Middle frontal gyrus (tissue), 1 donor: ENCODE results near the gene FGF14.

Source experiments
- DNase-seq: peaks from one replicate; pipeline ENCODE4 v3.0.0-alpha.2; 2015; ENCODE audit warnings: low spot score; ENCODE audit errors: extremely low spot score

Gene FGF14

GRCh38 chr13:102310691-102311418, 91.0 kb downstream of the FGF14 start:
- no peak for DNase-seq

- no peak for DNase-seq
Measured at GRCh38 chr13:102309110-102309509, 92.7 kb downstream of the FGF14 start.

- DNase-seq = no peak
Measured at GRCh38 chr13:102302534-102302933, 99.3 kb downstream of the FGF14 start.

GRCh38 chr13:102300379-102300778, 101.5 kb downstream of the FGF14 start:
- no peak for DNase-seq

- no peak for DNase-seq
Measured at GRCh38 chr13:102299366-102299765, 102.5 kb downstream of the FGF14 start.

- no peak for DNase-seq
Measured at GRCh38 chr13:102298051-102298450, 103.8 kb downstream of the FGF14 start.

- DNase-seq = no peak
Measured at GRCh38 chr13:102295316-102296048, 106.4 kb downstream of the FGF14 start.

GRCh38 chr13:102294407-102295018, 107.3 kb downstream of the FGF14 start:
- DNase-seq = no peak

GRCh38 chr13:102293723-102294122, 108.1 kb downstream of the FGF14 start:
- no peak for DNase-seq

- DNase-seq = no peak
Measured at GRCh38 chr13:102291587-102292218, 110.1 kb downstream of the FGF14 start.

GRCh38 chr13:102289606-102290005, 112.2 kb downstream of the FGF14 start:
- DNase-seq = no peak

GRCh38 chr13:102286326-102286725, 115.5 kb downstream of the FGF14 start:
- DNase-seq = no peak

GRCh38 chr13:102280366-102280765, 121.5 kb downstream of the FGF14 start:
- DNase-seq = no peak

- no peak for DNase-seq
Measured at GRCh38 chr13:102277286-102277685, 124.6 kb downstream of the FGF14 start.

GRCh38 chr13:102276404-102276803, 125.4 kb downstream of the FGF14 start:
- no peak for DNase-seq

GRCh38 chr13:102275969-102276368, 125.9 kb downstream of the FGF14 start:
- DNase-seq = no peak

GRCh38 chr13:102273111-102273510, 128.7 kb downstream of the FGF14 start:
- DNase-seq = no peak

- DNase-seq = no peak
Measured at GRCh38 chr13:102267191-102267590, 134.7 kb downstream of the FGF14 start.

- no peak for DNase-seq
Measured at GRCh38 chr13:102261809-102262208, 140.0 kb downstream of the FGF14 start.

- DNase-seq = no peak
Measured at GRCh38 chr13:102261316-102261715, 140.5 kb downstream of the FGF14 start.

- DNase-seq = no peak
Measured at GRCh38 chr13:102260256-102260655, 141.6 kb downstream of the FGF14 start.

- DNase-seq = no peak
Measured at GRCh38 chr13:102255409-102255808, 146.4 kb downstream of the FGF14 start.
